ENCODE results near the gene BMERB1. TPM values are rescaled to one million over a fixed set of nuclear protein-coding genes. Genes with fewer than 3 reads are reported as not detected.

Gene BMERB1
- polyA plus RNA-seq, 1 donor (not counting 4 experiments of a cell fraction or from before 2014, with no cell fraction given), result 7.8 TPM

DNA sequence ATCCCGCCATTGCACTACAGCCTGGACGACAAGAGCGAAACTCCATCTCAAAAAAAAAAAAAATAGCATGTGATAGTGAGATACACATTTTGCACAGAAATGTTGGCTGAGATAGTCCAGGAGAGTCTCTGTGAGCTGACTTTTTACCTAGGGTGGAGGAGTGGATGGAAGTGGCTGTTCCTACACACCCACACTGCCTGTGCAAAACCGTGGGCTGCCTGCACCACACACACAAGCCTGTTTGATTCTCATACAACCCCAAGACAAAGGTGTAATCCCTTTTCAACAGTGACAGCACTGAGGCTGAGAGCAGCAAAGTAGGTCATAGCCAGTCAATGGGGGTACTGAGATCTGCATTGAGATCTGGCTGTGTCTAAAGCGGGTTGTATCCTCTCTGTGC lies 121.7 kb downstream of the BMERB1 start:
- no peaks in the 10 kb centered on the region for H3K9me3 ChIP-seq (ENCODE audit: control insufficient read depth, low read depth, low read length)
- H3K9ac ChIP-seq (ENCODE audit: control insufficient read depth, extremely low read depth, insufficient read depth, low read length), result no peak overlapping the region
- no peaks in the 10 kb centered on the region for H3K36me3 ChIP-seq (ENCODE audit: control insufficient read depth in 2 of 2, extremely low read depth in 1 of 2, insufficient read depth in 2 of 2, low read length in 2 of 2)
- H3K27ac ChIP-seq (ENCODE audit: control insufficient read depth, insufficient read depth, low read length), result no peak overlapping the region
- dilution Hi-C loops (cut with MboI; ENCODE audit: extremely low pct_ligation_motif_present, low sequenced_read_pairs), result no loop called here
- no peaks in the 10 kb centered on the region for H3K27me3 ChIP-seq (ENCODE audit: control insufficient read depth, extremely low read depth, insufficient read depth, low read length)
- no peak overlapping the region for H3K4me3 ChIP-seq (ENCODE audit: control insufficient read depth in 2 of 3, extremely low read depth in 1 of 3, insufficient read depth in 2 of 3, low read depth in 1 of 3, low read length in 3 of 3)
- no peak for TF ChIP-seq CTCF (optimal IDR thresholded peaks at IDR 0.05 in 1 of 3, IDR thresholded peaks at IDR 0.05 in 1 of 3, conservative IDR thresholded peaks at IDR 0.05 in 1 of 3; ENCODE audit: extremely low read depth in 1 of 3, insufficient read depth in 2 of 3, low read length in 3 of 3)
- TF ChIP-seq EZH2 (IDR thresholded peaks at IDR 0.05; ENCODE audit: low read length), result no peak
- H4K20me1 ChIP-seq (ENCODE audit: control insufficient read depth, extremely low read depth, insufficient read depth, low read length), result no peaks in the 10 kb centered on the region
- H2AFZ ChIP-seq (ENCODE audit: control insufficient read depth, low read length), result no peak overlapping the region
- no peaks in the 10 kb centered on the region for H3K9me1 ChIP-seq (ENCODE audit: control insufficient read depth, extremely low read depth, insufficient read depth, low read length)
- no peak for DNase-seq (ENCODE audit: low read depth, low spot score)
- no peak for FAIRE-seq
- no peak overlapping the region for H3K4me2 ChIP-seq (ENCODE audit: control insufficient read depth, extremely low read depth, insufficient read depth, low read depth, low read length)
- H3K79me2 ChIP-seq (ENCODE audit: control insufficient read depth, insufficient read depth, low read length), result no peaks in the 10 kb centered on the region
- H3K4me1 ChIP-seq (ENCODE audit: control insufficient read depth, extremely low read depth, insufficient read depth, low read length), result no peaks in the 10 kb centered on the region

DNA sequence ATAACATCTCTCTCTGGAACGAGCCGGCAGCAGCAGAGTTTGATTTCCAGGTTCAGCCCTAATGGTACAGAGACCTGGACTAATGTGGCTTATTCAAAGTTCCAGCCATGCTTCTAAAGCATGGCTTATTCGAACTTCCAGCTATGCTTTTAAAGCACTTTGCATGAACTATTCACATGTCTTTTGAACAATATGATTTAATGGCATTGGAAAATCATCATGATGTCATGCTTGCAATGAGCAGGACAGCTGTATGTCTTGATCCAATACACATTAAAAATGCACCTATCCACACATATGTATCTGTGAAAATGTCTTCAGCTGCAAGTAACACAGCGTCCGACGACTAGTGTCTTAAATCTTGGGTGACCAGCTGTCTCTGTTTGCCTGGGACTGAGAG lies 122.9 kb downstream of the BMERB1 start:
- H3K4me1 ChIP-seq (ENCODE audit: control insufficient read depth, extremely low read depth, insufficient read depth, low read length), result no peaks in the 10 kb centered on the region
- no peak overlapping the region for H3K9ac ChIP-seq (ENCODE audit: control insufficient read depth, extremely low read depth, insufficient read depth, low read length)
- dilution Hi-C loops (cut with MboI; ENCODE audit: extremely low pct_ligation_motif_present, low sequenced_read_pairs), result no loop called here
- H3K9me3 ChIP-seq (ENCODE audit: control insufficient read depth, low read depth, low read length), result no peaks in the 10 kb centered on the region
- TF ChIP-seq EZH2 (IDR thresholded peaks at IDR 0.05; ENCODE audit: low read length) (no peak), CTCF (optimal IDR thresholded peaks at IDR 0.05 in 1 of 3, IDR thresholded peaks at IDR 0.05 in 1 of 3, conservative IDR thresholded peaks at IDR 0.05 in 1 of 3; ENCODE audit: extremely low read depth in 1 of 3, insufficient read depth in 2 of 3, low read length in 3 of 3) (no peak)
- no peaks in the 10 kb centered on the region for H3K36me3 ChIP-seq (ENCODE audit: control insufficient read depth in 2 of 2, extremely low read depth in 1 of 2, insufficient read depth in 2 of 2, low read length in 2 of 2)
- H3K27me3 ChIP-seq (ENCODE audit: control insufficient read depth, extremely low read depth, insufficient read depth, low read length), result no peaks in the 10 kb centered on the region
- no peaks in the 10 kb centered on the region for H3K79me2 ChIP-seq (ENCODE audit: control insufficient read depth, insufficient read depth, low read length)
- no peak overlapping the region for H2AFZ ChIP-seq (ENCODE audit: control insufficient read depth, low read length)
- no peak overlapping the region for H3K4me3 ChIP-seq (ENCODE audit: control insufficient read depth in 2 of 3, extremely low read depth in 1 of 3, insufficient read depth in 2 of 3, low read depth in 1 of 3, low read length in 3 of 3)
- no peak overlapping the region for H3K4me2 ChIP-seq (ENCODE audit: control insufficient read depth, extremely low read depth, insufficient read depth, low read depth, low read length)
- H3K27ac ChIP-seq (ENCODE audit: control insufficient read depth, insufficient read depth, low read length), result no peak overlapping the region
- DNase-seq (ENCODE audit: low read depth, low spot score), result no peak
- H3K9me1 ChIP-seq (ENCODE audit: control insufficient read depth, extremely low read depth, insufficient read depth, low read length), result no peaks in the 10 kb centered on the region
- no peak for FAIRE-seq
- no peaks in the 10 kb centered on the region for H4K20me1 ChIP-seq (ENCODE audit: control insufficient read depth, extremely low read depth, insufficient read depth, low read length)

All from keratinocyte (primary cell).